Measurements from ENCODE around the gene CDH23. TPM values are rescaled to one million over a fixed set of nuclear protein-coding genes. Genes with fewer than 3 reads are reported as not detected.

CDH23 gene
- polyA plus RNA-seq, 1 experiment, result 0.01 TPM

DNA sequence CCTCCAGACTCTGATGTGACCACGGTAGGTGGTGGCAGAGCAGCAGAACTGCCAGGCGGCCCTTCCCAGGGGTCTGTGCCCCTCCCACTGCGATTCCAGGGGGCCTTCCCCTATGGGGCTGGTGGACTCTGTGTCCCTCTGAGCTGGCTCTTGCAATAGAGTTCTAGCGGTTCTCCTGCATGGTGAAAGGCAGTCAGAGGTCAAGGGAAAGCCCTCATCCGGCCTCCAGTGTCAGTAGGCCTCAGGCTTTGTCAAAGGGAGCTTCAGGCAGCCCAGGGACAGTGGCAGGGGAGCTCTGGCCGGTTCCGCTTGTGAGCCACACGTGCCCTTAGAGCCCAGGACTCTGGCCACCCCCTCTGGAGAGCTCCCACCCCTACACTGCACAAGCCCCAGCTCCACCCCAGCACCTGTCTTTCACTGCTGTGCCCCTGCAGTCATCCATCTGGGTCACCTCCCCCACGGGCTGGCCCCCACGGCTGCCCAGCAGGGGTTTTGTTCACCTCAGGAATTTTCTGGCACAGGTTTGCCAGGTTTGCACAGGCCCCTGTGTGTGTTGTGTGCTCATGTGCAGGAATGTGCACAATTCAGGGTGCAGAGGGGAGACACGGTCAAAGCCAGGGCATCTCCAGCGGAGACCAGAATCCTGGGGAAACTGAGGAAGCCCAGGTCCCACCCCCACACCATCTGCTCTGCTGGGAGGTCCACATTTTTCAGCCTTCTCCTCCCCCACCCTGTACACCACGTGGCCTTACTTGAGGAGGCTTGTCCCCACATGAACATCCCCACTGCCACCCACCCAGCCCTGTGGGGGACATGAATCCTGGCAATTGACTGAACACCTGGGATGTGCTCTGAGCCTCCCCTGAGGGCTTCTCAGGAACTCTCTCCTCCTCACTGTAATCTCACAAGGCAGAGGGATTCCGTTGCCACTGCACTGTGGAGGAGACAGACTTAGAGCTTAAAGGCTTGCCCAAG, 299.1 kb downstream of the CDH23 start:
- ChIA-PET CTCF (interaction anchor here (1.1 to 4.8 kb wide), 16 partner anchors 10 to 393 kb away, joined by 3 to 27 read pairs (median 8); partner anchors contain the start of gene VSIR), POLR2A (no interaction called here)
- no peak for DNase-seq (ENCODE audit: low read depth, low spot score)
- Histone ChIP-seq H3K4me3 (ENCODE audit: low read depth, low read length) (no peak overlapping the region), H3K27me3 (ENCODE audit: control insufficient read depth, insufficient read depth, low read length) (peaks cover 18% of the 10 kb centered on the region), H3K27ac (ENCODE audit: low read depth, low read length) (no peak overlapping the region), H3K9me3 (ENCODE audit: control insufficient read depth, insufficient read depth, low read length) (no peaks in the 10 kb centered on the region)
- TF ChIP-seq, protein P1, sequence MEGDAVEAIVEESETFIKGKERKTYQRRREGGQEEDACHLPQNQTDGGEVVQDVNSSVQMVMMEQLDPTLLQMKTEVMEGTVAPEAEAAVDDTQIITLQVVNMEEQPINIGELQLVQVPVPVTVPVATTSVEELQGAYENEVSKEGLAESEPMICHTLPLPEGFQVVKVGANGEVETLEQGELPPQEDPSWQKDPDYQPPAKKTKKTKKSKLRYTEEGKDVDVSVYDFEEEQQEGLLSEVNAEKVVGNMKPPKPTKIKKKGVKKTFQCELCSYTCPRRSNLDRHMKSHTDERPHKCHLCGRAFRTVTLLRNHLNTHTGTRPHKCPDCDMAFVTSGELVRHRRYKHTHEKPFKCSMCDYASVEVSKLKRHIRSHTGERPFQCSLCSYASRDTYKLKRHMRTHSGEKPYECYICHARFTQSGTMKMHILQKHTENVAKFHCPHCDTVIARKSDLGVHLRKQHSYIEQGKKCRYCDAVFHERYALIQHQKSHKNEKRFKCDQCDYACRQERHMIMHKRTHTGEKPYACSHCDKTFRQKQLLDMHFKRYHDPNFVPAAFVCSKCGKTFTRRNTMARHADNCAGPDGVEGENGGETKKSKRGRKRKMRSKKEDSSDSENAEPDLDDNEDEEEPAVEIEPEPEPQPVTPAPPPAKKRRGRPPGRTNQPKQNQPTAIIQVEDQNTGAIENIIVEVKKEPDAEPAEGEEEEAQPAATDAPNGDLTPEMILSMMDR (IDR thresholded peaks at IDR 0.05; ENCODE audit: low read depth, low read length), result no peak

DNA sequence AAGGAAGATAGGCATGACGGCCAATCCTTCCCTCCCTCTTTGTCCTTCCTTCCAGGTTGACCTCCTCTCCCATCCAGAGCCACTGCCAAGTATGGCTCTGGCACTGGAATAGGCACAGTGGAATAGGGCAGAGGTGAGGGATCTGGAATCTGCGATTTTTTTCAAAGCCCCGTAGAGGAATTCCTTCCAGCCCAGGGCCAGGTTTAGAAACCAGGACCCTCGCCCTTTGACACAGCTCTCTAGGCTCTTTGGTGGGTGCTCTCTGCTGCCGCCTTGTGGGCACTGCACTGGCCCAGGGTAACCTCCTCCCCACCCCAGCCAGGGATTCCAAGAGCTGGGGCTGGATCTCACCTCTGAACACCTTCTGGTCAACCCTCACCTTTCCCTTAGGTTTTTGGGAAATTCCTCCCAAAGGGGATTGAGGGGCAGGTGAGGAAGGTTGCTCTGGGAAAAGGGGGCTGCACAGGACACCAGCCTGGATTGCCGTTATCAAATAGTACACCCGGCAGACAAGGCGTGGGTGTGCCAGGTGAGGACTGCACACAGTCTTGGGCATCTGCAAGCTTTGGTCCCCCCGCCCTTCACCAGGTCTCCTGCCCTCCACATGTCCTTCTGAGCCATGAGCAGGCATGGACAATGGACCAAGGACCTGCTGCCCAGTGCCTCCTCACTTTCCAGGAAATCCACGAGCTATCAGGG, 300.1 kb downstream of the CDH23 start:
- no peak overlapping the region for H3K4me3 ChIP-seq (ENCODE audit: low read depth, low read length)
- H3K9me3 ChIP-seq (ENCODE audit: control insufficient read depth, insufficient read depth, low read length), result no peaks in the 10 kb centered on the region
- no peak overlapping the region for H3K27ac ChIP-seq (ENCODE audit: low read depth, low read length)
- no peak for DNase-seq (ENCODE audit: low read depth, low spot score)
- POLR2A ChIA-PET, result no interaction called here
- peaks cover 27% of the 10 kb centered on the region for H3K27me3 ChIP-seq (ENCODE audit: control insufficient read depth, insufficient read depth, low read length)
- CTCF ChIA-PET, result interaction anchor here (0.7 to 4.8 kb wide), 23 partner anchors 10 to 394 kb away, joined by 3 to 27 read pairs (median 5); partner anchors contain the start of gene VSIR
- TF ChIP-seq, protein P1 (IDR thresholded peaks at IDR 0.05; ENCODE audit: low read depth, low read length), result peak; percentile 90

DNA sequence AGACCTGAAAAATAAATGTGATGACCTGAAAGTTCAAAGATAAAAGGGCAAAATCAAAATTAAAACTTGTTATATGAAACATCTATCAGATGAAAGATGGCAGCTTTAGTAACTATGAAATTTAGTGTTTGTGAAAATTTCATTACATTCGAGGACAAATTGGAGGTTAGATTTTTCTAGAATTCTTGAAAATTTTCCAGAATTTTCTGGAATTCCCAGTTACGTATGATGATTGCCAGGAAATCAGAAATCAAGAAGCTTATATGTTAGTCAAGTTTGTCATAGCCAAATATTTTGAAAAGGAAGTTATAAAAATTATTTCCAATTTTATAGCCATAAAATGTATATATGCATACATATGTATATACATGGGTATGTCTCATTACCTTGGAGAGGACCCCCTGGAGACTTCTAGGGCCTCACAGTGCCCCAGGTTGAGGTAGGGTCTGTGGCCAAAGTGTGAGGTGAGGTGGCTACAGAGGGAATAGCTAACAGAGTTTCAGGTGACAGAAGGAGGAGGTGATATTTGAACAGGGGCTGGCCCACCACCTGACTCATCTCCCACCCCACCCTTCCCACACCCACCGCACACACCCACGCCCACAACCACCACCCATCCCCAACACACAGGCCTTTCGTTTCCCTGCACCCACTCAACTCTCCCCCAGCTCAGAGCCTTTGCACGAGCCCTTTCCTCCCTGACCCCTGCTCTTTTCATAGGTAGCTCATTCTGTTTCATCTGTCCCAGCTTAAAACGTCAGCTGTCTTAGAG, 301.4 kb downstream of the CDH23 start:
- DNase-seq (ENCODE audit: low read depth, low spot score), result no peak
- POLR2A ChIA-PET, result interaction anchor here (0.7 kb wide), 1 partner anchor 236 kb away, joined by 7 read pairs; no protein-coding TSS in a partner anchor
- Histone ChIP-seq H3K27me3 (ENCODE audit: control insufficient read depth, insufficient read depth, low read length) (peaks cover 31% of the 10 kb centered on the region), H3K4me3 (ENCODE audit: low read depth, low read length) (no peak overlapping the region), H3K9me3 (ENCODE audit: control insufficient read depth, insufficient read depth, low read length) (no peaks in the 10 kb centered on the region), H3K27ac (ENCODE audit: low read depth, low read length) (no peak overlapping the region)
- CTCF ChIA-PET, result interaction anchor here (0.7 to 4.8 kb wide), 14 partner anchors 9 to 383 kb away, joined by 3 to 27 read pairs (median 4); partner anchors contain the start of gene VSIR
- TF ChIP-seq, protein P1 (IDR thresholded peaks at IDR 0.05; ENCODE audit: low read depth, low read length), result no peak

DNA sequence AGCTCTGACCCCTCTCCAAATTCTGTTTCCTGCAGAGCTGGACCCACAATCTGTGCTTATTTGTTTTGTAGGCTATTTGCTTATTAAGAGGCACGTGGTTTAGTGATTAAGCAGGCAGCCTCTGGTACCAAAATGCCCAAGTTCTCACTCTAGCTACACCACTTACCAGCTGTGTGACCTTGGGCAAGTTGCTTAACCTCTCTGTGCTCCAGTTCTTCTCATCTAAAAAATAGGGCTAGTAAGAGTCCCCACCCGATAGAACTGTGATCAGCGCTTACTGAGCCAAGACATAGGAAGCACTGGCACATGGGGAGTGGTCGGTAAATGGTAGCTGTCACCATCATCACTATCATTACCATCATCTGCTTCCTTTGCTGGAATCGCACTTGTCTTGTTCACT, 302.0 kb downstream of the CDH23 start:
- CTCF ChIA-PET, result interaction anchor here (0.7 to 4.1 kb wide), 6 partner anchors 9 to 314 kb away, joined by 3 to 20 read pairs (median 4); partner anchors contain the start of gene VSIR

More for the DNA sequence above, 302.0 kb downstream of the CDH23 start:
- no peak overlapping the region for H3K4me3 ChIP-seq (ENCODE audit: low read depth, low read length)
- H3K27ac ChIP-seq (ENCODE audit: low read depth, low read length), result no peak overlapping the region
- peaks cover 34% of the 10 kb centered on the region for H3K27me3 ChIP-seq (ENCODE audit: control insufficient read depth, insufficient read depth, low read length)
- TF ChIP-seq, protein P1 (IDR thresholded peaks at IDR 0.05; ENCODE audit: low read depth, low read length), result no peak
- no peaks in the 10 kb centered on the region for H3K9me3 ChIP-seq (ENCODE audit: control insufficient read depth, insufficient read depth, low read length)
- POLR2A ChIA-PET, result interaction anchor here (0.7 kb wide), 1 partner anchor 236 kb away, joined by 7 read pairs; no protein-coding TSS in a partner anchor
- DNase-seq (ENCODE audit: low read depth, low spot score), result no peak
